Fibroblast of lung (primary cell): ENCODE data around the gene HSD11B1L.

Experiments
- EZH2 ChIP-seq: IDR thresholded peaks from 2 replicates; pipeline ENCODE4 v1.5.1; 2012; ENCODE audit warnings: low read length, control low read depth, mild to moderate bottlenecking; ENCODE audit errors: missing control alignments
- TF ChIP-seq, protein P1 (sequence below), 2 donors: IDR thresholded peaks in 1 of 2; conservative IDR thresholded peaks in 1 of 2; 1 replicate in 1 of 2; 2 replicates in 1 of 2; pipeline ENCODE4 v1.5.1; 2011 to 2012; ENCODE audit warnings: low read length in 2 of 2, control low read depth in 1 of 2, inconsistent platforms in 1 of 2, low read depth in 1 of 2, mild to moderate bottlenecking in 1 of 2

DNA sequence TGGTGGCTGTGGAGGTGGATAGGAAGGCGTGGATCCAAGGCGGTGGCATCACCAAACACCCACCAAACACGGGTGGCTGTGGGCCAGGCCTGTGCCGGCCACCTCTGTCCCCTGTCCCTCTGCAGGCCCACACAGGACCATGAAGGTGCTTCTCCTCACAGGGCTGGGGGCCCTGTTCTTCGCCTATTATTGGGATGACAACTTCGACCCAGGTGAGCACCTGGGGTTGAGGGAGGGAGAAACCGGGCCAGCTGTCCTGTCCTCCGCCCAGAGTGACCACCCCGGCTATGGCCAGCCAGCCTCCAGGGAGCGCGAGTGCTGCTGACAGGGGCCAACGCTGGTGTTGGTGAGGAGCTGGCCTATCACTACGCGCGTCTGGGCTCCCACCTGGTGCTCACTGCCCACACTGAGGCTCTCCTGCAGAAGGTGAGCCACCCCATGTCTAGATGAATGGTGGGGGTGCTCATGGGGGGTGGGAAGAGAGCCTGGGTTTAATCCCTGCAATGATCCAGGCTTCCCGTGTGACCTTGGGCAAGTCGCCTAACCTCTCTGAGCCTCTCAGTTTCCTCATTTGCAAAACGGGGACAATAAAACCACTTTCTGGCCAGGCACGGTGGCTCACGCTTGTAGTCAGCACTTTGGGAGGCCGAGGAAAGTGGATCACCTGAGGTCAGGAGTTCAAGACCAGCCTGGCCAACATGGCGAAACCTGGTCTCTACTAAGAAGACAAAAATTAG is 4.0 kb downstream of the HSD11B1L start:
- TF ChIP-seq, protein P1, sequence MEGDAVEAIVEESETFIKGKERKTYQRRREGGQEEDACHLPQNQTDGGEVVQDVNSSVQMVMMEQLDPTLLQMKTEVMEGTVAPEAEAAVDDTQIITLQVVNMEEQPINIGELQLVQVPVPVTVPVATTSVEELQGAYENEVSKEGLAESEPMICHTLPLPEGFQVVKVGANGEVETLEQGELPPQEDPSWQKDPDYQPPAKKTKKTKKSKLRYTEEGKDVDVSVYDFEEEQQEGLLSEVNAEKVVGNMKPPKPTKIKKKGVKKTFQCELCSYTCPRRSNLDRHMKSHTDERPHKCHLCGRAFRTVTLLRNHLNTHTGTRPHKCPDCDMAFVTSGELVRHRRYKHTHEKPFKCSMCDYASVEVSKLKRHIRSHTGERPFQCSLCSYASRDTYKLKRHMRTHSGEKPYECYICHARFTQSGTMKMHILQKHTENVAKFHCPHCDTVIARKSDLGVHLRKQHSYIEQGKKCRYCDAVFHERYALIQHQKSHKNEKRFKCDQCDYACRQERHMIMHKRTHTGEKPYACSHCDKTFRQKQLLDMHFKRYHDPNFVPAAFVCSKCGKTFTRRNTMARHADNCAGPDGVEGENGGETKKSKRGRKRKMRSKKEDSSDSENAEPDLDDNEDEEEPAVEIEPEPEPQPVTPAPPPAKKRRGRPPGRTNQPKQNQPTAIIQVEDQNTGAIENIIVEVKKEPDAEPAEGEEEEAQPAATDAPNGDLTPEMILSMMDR (conservative IDR thresholded peaks at IDR 0.05 in 1 of 2, IDR thresholded peaks at IDR 0.05 in 1 of 2; ENCODE audit: low read depth in 1 of 2, low read length in 2 of 2), result no peak
- TF ChIP-seq EZH2, result no peak
